WERI-Rb-1 (cell line): Measurements from ENCODE around the gene WRAP53.

Source experiments
- DNase-seq: peaks from one replicate; pipeline ENCODE4 v3.0.0-alpha.2; 2020
- H3K27ac ChIP-seq: fragments of 250-450 bp; sonication (Bioruptor Pico); 2 replicates; pipeline ENCODE4 v1.5.1; 2020; ENCODE audit warnings: mild to moderate bottlenecking, moderate library complexity
- H3K27me3 ChIP-seq: fragments of 250-450 bp; sonication (Bioruptor Pico); 2 replicates; pipeline ENCODE4 v1.5.1; 2021; ENCODE audit warnings: mild to moderate bottlenecking, low read depth, moderate library complexity; ENCODE audit not compliant: insufficient read depth, severe bottlenecking
- H3K36me3 ChIP-seq: fragments of 250-450 bp; sonication (Bioruptor Pico); 2 replicates; pipeline ENCODE4 v1.5.1; 2020; ENCODE audit warnings: mild to moderate bottlenecking, moderate library complexity
- H3K4me3 ChIP-seq: 2 replicates; pipeline ENCODE4 v1.5.1; 2011; ENCODE audit warnings: low read depth, mild to moderate bottlenecking, control low read depth, low read length
- H3K9me3 ChIP-seq: fragments of 250-450 bp; sonication (Bioruptor Pico); 2 replicates; pipeline ENCODE4 v1.5.1; 2021; ENCODE audit warnings: mild to moderate bottlenecking, moderate library complexity; ENCODE audit not compliant: severe bottlenecking
- TF ChIP-seq, protein P1 (sequence below): IDR thresholded peaks from 2 replicates; pipeline ENCODE4 v1.5.1; 2011; ENCODE audit warnings: low read depth, mild to moderate bottlenecking, control low read depth, inconsistent platforms, low read length

Gene WRAP53

GRCh38 chr17:7700510-7700909, 12.2 kb downstream of the WRAP53 start:
- no peak for DNase-seq
- no peaks in the 10 kb centered on the region for H3K9me3 ChIP-seq
- H3K4me3 ChIP-seq = no peak overlapping the region
- peaks cover 7% of the 10 kb centered on the region for H3K27me3 ChIP-seq
- no peak overlapping the region for H3K27ac ChIP-seq
- TF ChIP-seq, protein P1, sequence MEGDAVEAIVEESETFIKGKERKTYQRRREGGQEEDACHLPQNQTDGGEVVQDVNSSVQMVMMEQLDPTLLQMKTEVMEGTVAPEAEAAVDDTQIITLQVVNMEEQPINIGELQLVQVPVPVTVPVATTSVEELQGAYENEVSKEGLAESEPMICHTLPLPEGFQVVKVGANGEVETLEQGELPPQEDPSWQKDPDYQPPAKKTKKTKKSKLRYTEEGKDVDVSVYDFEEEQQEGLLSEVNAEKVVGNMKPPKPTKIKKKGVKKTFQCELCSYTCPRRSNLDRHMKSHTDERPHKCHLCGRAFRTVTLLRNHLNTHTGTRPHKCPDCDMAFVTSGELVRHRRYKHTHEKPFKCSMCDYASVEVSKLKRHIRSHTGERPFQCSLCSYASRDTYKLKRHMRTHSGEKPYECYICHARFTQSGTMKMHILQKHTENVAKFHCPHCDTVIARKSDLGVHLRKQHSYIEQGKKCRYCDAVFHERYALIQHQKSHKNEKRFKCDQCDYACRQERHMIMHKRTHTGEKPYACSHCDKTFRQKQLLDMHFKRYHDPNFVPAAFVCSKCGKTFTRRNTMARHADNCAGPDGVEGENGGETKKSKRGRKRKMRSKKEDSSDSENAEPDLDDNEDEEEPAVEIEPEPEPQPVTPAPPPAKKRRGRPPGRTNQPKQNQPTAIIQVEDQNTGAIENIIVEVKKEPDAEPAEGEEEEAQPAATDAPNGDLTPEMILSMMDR = no peak
- peaks cover 18% of the 10 kb centered on the region for H3K36me3 ChIP-seq

GRCh38 chr17:7701681-7702080, 13.4 kb downstream of the WRAP53 start:
- TF ChIP-seq, protein P1 = no peak
- Histone ChIP-seq H3K36me3 (peaks cover 18% of the 10 kb centered on the region), H3K27ac (no peak overlapping the region), H3K9me3 (no peaks in the 10 kb centered on the region), H3K4me3 (no peak overlapping the region), H3K27me3 (peaks cover 18% of the 10 kb centered on the region)
- no peak for DNase-seq

- no peak for DNase-seq
- Histone ChIP-seq H3K4me3 (no peak overlapping the region), H3K27me3 (peaks cover 22% of the 10 kb centered on the region), H3K9me3 (no peaks in the 10 kb centered on the region), H3K27ac (no peak overlapping the region), H3K36me3 (peaks cover 18% of the 10 kb centered on the region)
- TF ChIP-seq, protein P1 = no peak
Observed at GRCh38 chr17:7702776-7703175, 14.5 kb downstream of the WRAP53 start.

- H3K27ac ChIP-seq = no peak overlapping the region
- H3K4me3 ChIP-seq = no peak overlapping the region
- H3K9me3 ChIP-seq = no peaks in the 10 kb centered on the region
- TF ChIP-seq, protein P1 = no peak
- peaks cover 18% of the 10 kb centered on the region for H3K36me3 ChIP-seq
- DNase-seq = peak; percentile 52
- peaks cover 22% of the 10 kb centered on the region for H3K27me3 ChIP-seq
Observed at GRCh38 chr17:7703584-7704479, 15.6 kb downstream of the WRAP53 start.

DNA sequence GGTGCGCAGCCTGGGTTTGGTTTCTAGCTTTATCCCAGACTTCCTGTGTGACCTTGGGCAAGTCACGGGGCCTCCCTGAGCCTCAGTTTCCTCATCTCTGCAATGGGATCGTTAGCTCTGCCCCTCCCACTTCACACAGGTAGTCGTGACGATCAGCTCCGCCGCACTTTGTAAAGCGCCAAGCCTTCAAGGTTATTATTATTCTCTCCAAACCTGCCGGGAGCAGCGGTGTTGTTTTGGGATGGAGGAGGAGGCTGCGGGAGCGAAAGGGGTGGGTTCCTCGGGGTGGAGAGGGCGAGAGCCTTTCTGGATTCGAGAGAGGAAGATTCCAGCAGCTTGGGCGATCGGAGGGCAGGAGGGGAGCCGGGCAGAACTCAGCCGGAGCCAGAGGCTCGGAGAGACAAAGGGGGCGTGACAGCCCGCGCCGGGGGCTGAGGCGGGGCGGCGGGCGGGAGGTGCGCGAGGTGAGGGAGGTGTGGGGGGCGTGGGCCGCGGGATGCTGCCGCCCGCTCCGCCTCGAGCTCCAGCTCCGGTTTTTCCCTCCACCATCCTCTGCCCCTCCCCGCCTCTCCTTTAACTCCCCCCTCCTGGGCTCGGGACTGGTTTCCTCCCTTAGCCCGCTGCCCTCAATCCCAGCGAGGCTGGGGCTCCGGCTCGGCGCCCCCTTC, 16.5 kb downstream of the WRAP53 start, which contains the start of gene EFNB3:
TSS of gene EFNB3 (plus strand) at position 602 of the 668 bp plus-strand sequence. CDS start 397 bp downstream, outside the sequence.
- H3K27me3 ChIP-seq = peaks cover 22% of the 10 kb centered on the region
- DNase-seq = peak; percentile 73
- H3K4me3 ChIP-seq = peak within 1 kb of the TSS; percentile 65
- H3K36me3 ChIP-seq = peaks cover 18% of the 10 kb centered on the region
- H3K9me3 ChIP-seq = no peaks in the 10 kb centered on the region
- TF ChIP-seq, protein P1 = no peak
- no peak within 1 kb of the TSS for H3K27ac ChIP-seq
